ENCODE data around the gene BUD13.

DNA sequence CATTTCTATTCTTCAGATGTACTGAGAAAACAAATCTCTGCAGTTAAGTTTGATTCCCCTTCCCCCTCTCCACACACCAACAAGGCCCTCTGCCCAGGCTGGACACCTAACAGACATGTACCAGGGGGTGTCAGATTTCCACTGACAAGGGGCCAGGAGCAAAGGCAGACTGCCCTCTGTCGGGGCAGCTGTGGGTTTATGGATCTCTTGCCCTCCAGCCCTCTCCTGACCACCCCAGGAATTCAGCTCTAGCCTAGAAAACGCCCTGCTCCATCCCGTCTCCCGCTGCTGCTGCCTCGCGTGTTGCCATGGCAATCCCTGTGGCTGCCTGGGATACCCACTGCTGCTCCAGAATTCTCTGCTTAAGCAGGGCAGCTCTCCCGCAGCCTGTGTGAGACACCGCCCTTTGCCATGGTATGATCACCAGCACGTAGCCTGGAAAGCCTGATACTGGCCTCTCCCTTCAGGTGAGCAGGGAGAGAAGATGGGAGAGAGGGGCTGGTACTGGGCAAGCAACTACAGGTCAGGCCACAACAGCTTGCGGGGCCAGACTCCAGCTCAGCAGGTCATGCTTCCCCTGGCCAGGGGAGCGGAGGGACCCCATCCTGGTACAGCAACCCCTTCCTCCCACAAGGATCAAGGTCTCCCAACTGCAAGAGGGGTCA, 41.6 kb downstream of the BUD13 start:
- TF ChIP-seq, protein P1, sequence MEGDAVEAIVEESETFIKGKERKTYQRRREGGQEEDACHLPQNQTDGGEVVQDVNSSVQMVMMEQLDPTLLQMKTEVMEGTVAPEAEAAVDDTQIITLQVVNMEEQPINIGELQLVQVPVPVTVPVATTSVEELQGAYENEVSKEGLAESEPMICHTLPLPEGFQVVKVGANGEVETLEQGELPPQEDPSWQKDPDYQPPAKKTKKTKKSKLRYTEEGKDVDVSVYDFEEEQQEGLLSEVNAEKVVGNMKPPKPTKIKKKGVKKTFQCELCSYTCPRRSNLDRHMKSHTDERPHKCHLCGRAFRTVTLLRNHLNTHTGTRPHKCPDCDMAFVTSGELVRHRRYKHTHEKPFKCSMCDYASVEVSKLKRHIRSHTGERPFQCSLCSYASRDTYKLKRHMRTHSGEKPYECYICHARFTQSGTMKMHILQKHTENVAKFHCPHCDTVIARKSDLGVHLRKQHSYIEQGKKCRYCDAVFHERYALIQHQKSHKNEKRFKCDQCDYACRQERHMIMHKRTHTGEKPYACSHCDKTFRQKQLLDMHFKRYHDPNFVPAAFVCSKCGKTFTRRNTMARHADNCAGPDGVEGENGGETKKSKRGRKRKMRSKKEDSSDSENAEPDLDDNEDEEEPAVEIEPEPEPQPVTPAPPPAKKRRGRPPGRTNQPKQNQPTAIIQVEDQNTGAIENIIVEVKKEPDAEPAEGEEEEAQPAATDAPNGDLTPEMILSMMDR (IDR thresholded peaks at IDR 0.05), result no peak
- no peak for TF ChIP-seq POLR2A (IDR thresholded peaks at IDR 0.05)
